Activated CD4-positive, alpha-beta memory T cell treated with anti-CD3 and anti-CD28 coated beads, Interleukin-2, amount 10 ng/mL, durations not matched to agents 7 days and 5 days (primary cell): ENCODE results near the gene SLC16A12. TPM values are rescaled to one million over a fixed set of nuclear protein-coding genes. Genes with fewer than 3 reads are reported as not detected.

Experiments used
- CTCF ChIA-PET: fragments of 350-600 bp; sonication (Branson Sonifier 250); formaldehyde crosslinking; loops from one replicate; lab custom pipeline; 2021; ENCODE audit warnings: antibody characterized with exemption, inconsistent platforms; lab: Charles Lee
- POLR2A ChIA-PET: fragments of 350-600 bp; sonication (Branson Sonifier 250); formaldehyde crosslinking; loops from one replicate; lab custom pipeline; 2021; ENCODE audit warnings: antibody characterized with exemption; lab: Charles Lee
- DNase-seq: peaks from one replicate; pipeline ENCODE4 v3.0.0-alpha.2; 2020
- H3K27ac Mint-ChIP-seq: one replicate; pipeline ENCODE4 v1.8.0; 2021; ENCODE audit warnings: mild to moderate bottlenecking, mixed read lengths
- H3K27me3 Mint-ChIP-seq: one replicate; pipeline ENCODE4 v1.8.0; 2021; ENCODE audit warnings: mixed read lengths
- H3K36me3 Mint-ChIP-seq: one replicate; pipeline ENCODE4 v1.8.0; 2021; ENCODE audit warnings: low read depth, mixed read lengths
- H3K4me1 Mint-ChIP-seq: one replicate; pipeline ENCODE4 v1.8.0; 2021; ENCODE audit warnings: mixed read lengths
- H3K4me3 Mint-ChIP-seq: one replicate; pipeline ENCODE4 v1.8.0; 2021; ENCODE audit warnings: mild to moderate bottlenecking, mixed read lengths
- H3K9me3 Mint-ChIP-seq: one replicate; pipeline ENCODE4 v1.8.0; 2021; ENCODE audit warnings: mixed read lengths
- total RNA-seq, 2 experiments: library from RNA; stranded (reverse); gene quantifications; one replicate each; pipeline ENCODE4 v1.2.3, GENCODE V29; 2021

SLC16A12 gene
- total RNA-seq, 2 experiments from 2014 or later = not detected

DNA sequence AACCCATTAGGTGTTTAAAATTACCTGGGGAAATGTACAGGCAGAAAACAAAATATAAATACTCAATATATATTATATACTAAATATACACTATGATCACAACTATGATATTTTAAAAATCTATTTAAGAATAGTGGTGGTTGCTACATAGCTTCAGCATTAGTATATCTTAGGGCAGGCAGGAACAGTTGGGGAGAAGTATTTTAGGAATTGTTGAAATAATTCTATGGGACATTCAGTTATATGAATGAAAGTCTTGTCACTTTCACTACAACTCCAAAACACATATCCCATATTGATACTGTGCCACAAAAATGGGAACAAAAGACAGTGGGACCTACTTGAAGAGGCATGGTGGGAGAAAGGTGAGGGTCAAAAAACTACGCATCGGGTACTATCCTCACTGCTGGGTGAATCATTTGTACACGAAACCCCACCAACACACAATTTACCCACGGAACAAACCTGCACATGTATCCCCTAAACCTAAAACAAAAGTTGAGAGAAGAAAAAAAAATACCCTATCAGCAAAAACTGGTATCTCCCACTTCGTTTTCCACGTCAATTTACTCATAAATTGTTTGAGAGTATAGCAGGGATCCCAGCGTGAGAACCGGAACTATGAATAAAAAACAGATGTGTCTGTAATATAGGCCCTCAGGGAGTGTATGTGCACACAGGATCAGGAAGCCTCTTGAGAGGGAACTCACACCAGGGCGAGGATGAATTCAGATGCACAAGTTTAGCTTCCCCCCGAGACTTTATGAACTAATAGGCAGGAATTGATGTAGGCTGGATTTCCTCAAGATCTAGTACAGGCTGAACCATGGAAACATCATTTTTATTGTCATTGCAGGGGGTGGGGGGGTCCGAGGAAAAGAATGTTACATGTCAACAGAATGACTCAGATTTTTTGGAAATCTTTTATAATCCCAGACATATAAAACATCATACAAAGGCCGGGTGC, 16.2 kb downstream of the SLC16A12 start:
- DNase-seq = no peak
- peaks cover 3% of the 10 kb centered on the region for H3K27me3 Mint-ChIP-seq
- H3K9me3 Mint-ChIP-seq = no peaks in the 10 kb centered on the region
- H3K36me3 Mint-ChIP-seq = no peaks in the 10 kb centered on the region
- ChIA-PET POLR2A (no interaction called here), CTCF (interaction anchor here (1.2 kb wide), 1 partner anchor 17 kb away, joined by 3 read pairs; no protein-coding TSS in a partner anchor)
- H3K4me3 Mint-ChIP-seq = no peak overlapping the region
- H3K4me1 Mint-ChIP-seq = no peaks in the 10 kb centered on the region
- no peak overlapping the region for H3K27ac Mint-ChIP-seq

DNA sequence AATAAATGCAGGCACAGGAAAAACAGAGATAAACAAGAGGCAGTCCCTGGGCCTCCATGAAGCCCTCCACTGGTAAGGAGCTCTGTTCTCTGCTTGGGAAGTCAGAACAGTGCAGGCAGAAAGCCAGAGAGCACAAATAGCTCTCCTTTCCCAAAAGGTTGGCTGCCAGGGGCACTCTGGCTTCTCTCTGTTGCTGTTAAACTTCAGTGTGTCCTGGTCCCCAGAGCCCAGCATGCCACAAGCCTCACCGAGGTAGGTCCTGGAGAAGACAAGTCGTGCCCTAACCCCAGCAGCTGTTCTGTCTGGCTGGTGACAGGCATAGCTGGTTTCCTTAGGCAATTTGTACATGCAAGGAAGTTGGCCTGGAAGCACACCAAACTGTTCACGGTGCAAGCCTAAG, 17.3 kb downstream of the SLC16A12 start:
- Mint-ChIP-seq H3K27me3 (peaks cover 5% of the 10 kb centered on the region), H3K4me3 (no peak overlapping the region), H3K27ac (no peak overlapping the region), H3K9me3 (no peaks in the 10 kb centered on the region), H3K4me1 (no peaks in the 10 kb centered on the region), H3K36me3 (no peaks in the 10 kb centered on the region)
- ChIA-PET POLR2A (no interaction called here), CTCF (no interaction called here)
- no peak for DNase-seq

DNA sequence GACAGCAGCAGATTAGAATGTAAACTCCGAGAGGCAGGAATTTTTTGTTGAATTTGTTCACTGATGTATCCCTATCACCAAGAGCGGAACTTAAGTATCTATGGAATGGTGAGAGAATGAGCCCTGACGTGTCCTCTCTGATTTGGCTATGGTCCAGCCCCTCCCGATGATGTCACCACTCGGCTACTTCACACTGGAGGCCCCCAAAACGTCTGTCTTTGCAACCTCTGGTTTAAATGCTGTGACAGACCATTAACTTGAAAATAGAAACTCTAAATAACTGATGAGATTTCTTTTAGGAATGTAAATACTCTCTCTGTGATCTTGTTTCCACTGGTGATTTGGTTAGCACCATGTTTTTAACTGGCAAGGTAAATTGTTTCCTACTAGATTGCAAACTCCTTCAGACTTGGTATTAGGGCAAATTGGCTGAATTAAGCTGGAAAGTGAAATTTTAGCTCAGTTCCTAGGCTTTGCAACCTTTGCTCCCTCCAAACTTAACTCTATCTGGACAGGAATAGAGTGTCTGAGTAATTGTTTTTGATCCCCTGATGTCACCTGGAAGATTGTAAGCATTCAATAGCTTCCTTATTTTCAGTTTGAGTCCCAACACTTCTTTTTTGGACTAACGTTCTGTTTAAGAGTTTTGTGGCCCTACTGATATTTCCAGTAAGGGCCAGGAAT, 19.1 kb downstream of the SLC16A12 start:
- Mint-ChIP-seq H3K36me3 (no peaks in the 10 kb centered on the region), H3K4me1 (no peaks in the 10 kb centered on the region), H3K27ac (no peak overlapping the region), H3K4me3 (no peak overlapping the region), H3K9me3 (no peaks in the 10 kb centered on the region), H3K27me3 (peaks cover 7% of the 10 kb centered on the region)
- CTCF ChIA-PET = no interaction called here
- no peak for DNase-seq
- POLR2A ChIA-PET = no interaction called here

DNA sequence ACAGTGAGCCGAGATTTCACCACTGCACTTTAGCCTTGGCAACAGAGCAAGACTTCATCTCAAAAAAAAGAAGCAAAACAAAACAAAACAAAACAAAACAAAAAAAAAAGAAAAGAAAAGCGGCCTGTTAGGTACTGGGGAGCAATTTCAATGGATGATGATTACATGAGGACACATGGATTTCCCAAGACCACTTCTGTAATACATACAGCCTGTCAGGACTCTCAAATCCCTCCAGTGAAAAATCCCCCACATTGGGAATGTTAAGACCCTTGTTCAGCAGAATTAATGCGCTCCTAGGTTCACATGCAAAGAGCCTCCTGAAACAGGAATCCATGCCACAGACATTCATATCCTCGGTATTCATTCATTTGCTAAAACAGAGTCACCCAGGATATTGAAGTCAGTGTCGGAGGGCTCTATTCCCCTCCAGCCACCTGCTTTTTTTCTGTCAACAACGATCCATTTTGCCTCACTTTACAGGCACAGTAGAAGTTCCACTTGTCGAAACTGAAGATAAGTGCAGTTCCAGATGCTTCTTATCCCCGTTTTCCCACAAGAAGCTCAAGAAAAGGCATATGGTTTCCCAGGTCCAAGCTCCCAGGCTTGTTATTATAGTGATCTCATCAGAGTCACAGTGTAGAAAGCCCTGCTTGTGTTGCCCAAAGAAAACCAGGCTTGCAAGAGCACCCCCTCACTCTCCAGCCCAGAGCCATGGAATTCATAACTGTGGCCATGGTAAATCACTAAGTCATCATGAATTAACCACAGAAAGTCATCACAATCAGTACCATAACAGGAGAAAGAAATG, 20.2 kb downstream of the SLC16A12 start:
- Mint-ChIP-seq H3K27ac (no peak overlapping the region), H3K27me3 (peaks cover 7% of the 10 kb centered on the region), H3K4me1 (no peaks in the 10 kb centered on the region), H3K9me3 (no peaks in the 10 kb centered on the region), H3K4me3 (no peak overlapping the region), H3K36me3 (no peaks in the 10 kb centered on the region)
- no peak for DNase-seq
- POLR2A ChIA-PET = no interaction called here
- CTCF ChIA-PET = no interaction called here

- Mint-ChIP-seq H3K9me3 (no peaks in the 10 kb centered on the region), H3K4me3 (no peak overlapping the region), H3K27ac (no peak overlapping the region), H3K4me1 (no peaks in the 10 kb centered on the region), H3K36me3 (no peaks in the 10 kb centered on the region), H3K27me3 (peaks cover 18% of the 10 kb centered on the region)
- POLR2A ChIA-PET = no interaction called here
- no peak for DNase-seq
- CTCF ChIA-PET = no interaction called here
Observed at GRCh38 chr10:89513206-89513605, 22.2 kb downstream of the SLC16A12 start.

GRCh38 chr10:89505640-89506275, 29.6 kb downstream of the SLC16A12 start:
- no peaks in the 10 kb centered on the region for H3K9me3 Mint-ChIP-seq
- H3K27ac Mint-ChIP-seq = no peak overlapping the region
- no peak overlapping the region for H3K4me3 Mint-ChIP-seq
- H3K4me1 Mint-ChIP-seq = peaks cover 9% of the 10 kb centered on the region
- CTCF ChIA-PET = no interaction called here
- POLR2A ChIA-PET = no interaction called here
- H3K36me3 Mint-ChIP-seq = no peaks in the 10 kb centered on the region
- peaks cover 28% of the 10 kb centered on the region for H3K27me3 Mint-ChIP-seq
- no peak for DNase-seq

GRCh38 chr10:89504691-89505090, 30.7 kb downstream of the SLC16A12 start:
- H3K27ac Mint-ChIP-seq = no peak overlapping the region

GRCh38 chr10:89503652-89504370, 31.6 kb downstream of the SLC16A12 start:
- POLR2A ChIA-PET = no interaction called here
- no peak overlapping the region for H3K4me3 Mint-ChIP-seq
- H3K27ac Mint-ChIP-seq = no peak overlapping the region
- H3K9me3 Mint-ChIP-seq = no peaks in the 10 kb centered on the region
- no peaks in the 10 kb centered on the region for H3K36me3 Mint-ChIP-seq
- CTCF ChIA-PET = interaction anchor here (0.6 kb wide), 1 partner anchor 257 kb away, joined by 5 read pairs; no protein-coding TSS in a partner anchor
- peaks cover 9% of the 10 kb centered on the region for H3K4me1 Mint-ChIP-seq
- DNase-seq = no peak
- peaks cover 29% of the 10 kb centered on the region for H3K27me3 Mint-ChIP-seq

More at GRCh38 chr10:89504691-89505090, 30.7 kb downstream of the SLC16A12 start:
- peaks cover 30% of the 10 kb centered on the region for H3K27me3 Mint-ChIP-seq
- no peaks in the 10 kb centered on the region for H3K9me3 Mint-ChIP-seq
- ChIA-PET POLR2A (no interaction called here), CTCF (interaction anchor here (0.6 kb wide), 1 partner anchor 258 kb away, joined by 5 read pairs; no protein-coding TSS in a partner anchor)
- peaks cover 9% of the 10 kb centered on the region for H3K4me1 Mint-ChIP-seq
- no peaks in the 10 kb centered on the region for H3K36me3 Mint-ChIP-seq
- DNase-seq = no peak
- H3K4me3 Mint-ChIP-seq = no peak overlapping the region

- no peak overlapping the region for H3K4me3 Mint-ChIP-seq
- H3K4me1 Mint-ChIP-seq = peaks cover 9% of the 10 kb centered on the region
- H3K27me3 Mint-ChIP-seq = peaks cover 23% of the 10 kb centered on the region
- POLR2A ChIA-PET = no interaction called here
- CTCF ChIA-PET = no interaction called here
- no peaks in the 10 kb centered on the region for H3K9me3 Mint-ChIP-seq
- DNase-seq = no peak
- H3K36me3 Mint-ChIP-seq = no peaks in the 10 kb centered on the region
- no peak overlapping the region for H3K27ac Mint-ChIP-seq
Observed at GRCh38 chr10:89503151-89503550, 32.2 kb downstream of the SLC16A12 start.

DNA sequence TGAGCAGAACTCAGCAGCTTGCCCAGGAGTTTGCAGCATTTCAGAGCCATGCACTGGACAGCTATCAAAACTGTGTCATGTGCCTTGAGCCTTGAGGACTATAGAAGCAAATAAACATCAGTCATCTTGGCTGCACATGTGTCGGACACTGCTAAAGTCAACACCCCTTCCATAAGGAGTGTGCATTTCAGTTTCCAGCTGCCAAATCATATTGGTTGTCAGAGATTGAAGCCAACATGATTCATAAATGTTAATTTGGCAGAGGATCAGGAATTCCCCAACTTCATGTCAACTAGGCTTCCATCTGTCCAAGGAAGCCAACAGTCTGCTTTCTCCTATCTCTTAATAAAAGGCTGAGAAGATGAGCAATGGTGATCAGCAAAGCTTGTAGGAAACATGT, 32.8 kb downstream of the SLC16A12 start:
- Mint-ChIP-seq H3K9me3 (no peaks in the 10 kb centered on the region), H3K4me3 (no peak overlapping the region), H3K36me3 (no peaks in the 10 kb centered on the region), H3K27ac (no peak overlapping the region), H3K27me3 (peaks cover 17% of the 10 kb centered on the region), H3K4me1 (peaks cover 9% of the 10 kb centered on the region)
- ChIA-PET POLR2A (no interaction called here), CTCF (no interaction called here)
- DNase-seq = no peak

DNA sequence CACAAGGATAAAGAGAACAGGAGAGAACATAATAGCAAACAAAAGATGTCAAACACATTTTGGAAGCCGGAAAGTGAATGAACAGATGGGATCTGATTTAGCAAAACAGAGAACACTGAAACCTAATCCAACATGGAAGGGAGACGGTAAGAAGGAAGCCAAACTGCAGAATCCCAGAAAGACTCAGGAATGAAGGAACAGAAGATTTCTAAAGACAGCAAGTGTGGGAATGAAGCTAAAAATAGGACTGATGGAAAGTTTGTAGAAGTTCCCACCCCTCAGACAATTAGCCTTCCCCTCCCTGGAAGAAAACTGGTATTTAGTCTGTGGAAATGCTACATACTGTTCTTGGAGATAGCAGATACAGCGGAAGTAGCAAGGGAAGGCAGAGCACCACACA, 40.8 kb downstream of the SLC16A12 start:
- Mint-ChIP-seq H3K9me3 (no peaks in the 10 kb centered on the region), H3K27me3 (peaks cover 13% of the 10 kb centered on the region), H3K4me3 (no peak overlapping the region), H3K36me3 (no peaks in the 10 kb centered on the region), H3K27ac (no peak overlapping the region), H3K4me1 (no peaks in the 10 kb centered on the region)
- POLR2A ChIA-PET = no interaction called here
- CTCF ChIA-PET = no interaction called here
- DNase-seq = no peak

- Mint-ChIP-seq H3K27ac (no peak overlapping the region), H3K9me3 (no peaks in the 10 kb centered on the region), H3K4me3 (no peak overlapping the region), H3K27me3 (peaks cover 11% of the 10 kb centered on the region), H3K36me3 (no peaks in the 10 kb centered on the region), H3K4me1 (no peaks in the 10 kb centered on the region)
- ChIA-PET CTCF (no interaction called here), POLR2A (no interaction called here)
- no peak for DNase-seq
Observed at GRCh38 chr10:89494068-89494467, 41.3 kb downstream of the SLC16A12 start.
